H9 (cell line): ENCODE measurements around the gene CLEC16A. TPM values are rescaled to one million over a fixed set of nuclear protein-coding genes. Genes with fewer than 3 reads are reported as not detected.

Source experiments
- DNase-seq: peaks from one replicate; pipeline ENCODE4 v3.0.0-alpha.2; 2017
- H2AFZ ChIP-seq: one replicate; pipeline ENCODE4 v1.6.1; 2013; ENCODE audit warnings: mild to moderate bottlenecking, low read length, control low read depth, moderate library complexity
- H2AK5ac ChIP-seq: 2 replicates; pipeline ENCODE4 v1.6.1; 2013; ENCODE audit warnings: low read length, control low read depth, mixed read lengths; ENCODE audit not compliant: insufficient read length
- H2BK120ac ChIP-seq: one replicate; pipeline ENCODE4 v1.6.1; 2013; ENCODE audit warnings: low read depth, mild to moderate bottlenecking, low read length, control low read depth, inconsistent platforms; ENCODE audit not compliant: poor library complexity, severe bottlenecking
- H2BK12ac ChIP-seq: 2 replicates; pipeline ENCODE4 v1.6.1; 2013; ENCODE audit warnings: low read length, control low read depth, mixed read lengths, low read depth; ENCODE audit not compliant: insufficient read length
- H2BK15ac ChIP-seq: 2 replicates; pipeline ENCODE4 v1.6.1; 2013; ENCODE audit warnings: low read depth, low read length, control low read depth
- H2BK20ac ChIP-seq: one replicate; pipeline ENCODE4 v1.6.1; 2013; ENCODE audit warnings: low read depth, mild to moderate bottlenecking, low read length, control low read depth, inconsistent platforms; ENCODE audit not compliant: poor library complexity, severe bottlenecking
- H2BK5ac ChIP-seq: 2 replicates; pipeline ENCODE4 v1.6.1; 2013; ENCODE audit warnings: low read length, control low read depth, mixed read lengths; ENCODE audit not compliant: insufficient read length
- H3K14ac ChIP-seq: 2 replicates; pipeline ENCODE4 v1.6.1; 2013; ENCODE audit warnings: low read length, control low read depth; ENCODE audit not compliant: insufficient read depth
- H3K18ac ChIP-seq: 2 replicates; pipeline ENCODE4 v1.6.1; 2013; ENCODE audit warnings: low read depth, mild to moderate bottlenecking, mixed read lengths, low read length, control low read depth; ENCODE audit not compliant: insufficient read length
- H3K23ac ChIP-seq: 2 replicates; pipeline ENCODE4 v1.6.1; 2013; ENCODE audit warnings: low read length, control low read depth, mixed read lengths, low read depth; ENCODE audit not compliant: insufficient read length
- H3K23me2 ChIP-seq: 2 replicates; pipeline ENCODE4 v1.6.1; 2013; ENCODE audit warnings: low read depth, mild to moderate bottlenecking, mixed read lengths, low read length, control low read depth; ENCODE audit not compliant: insufficient read length, poor library complexity, severe bottlenecking
- H3K27ac ChIP-seq: 2 replicates; pipeline ENCODE4 v1.5.1; 2013; ENCODE audit warnings: low read length, control low read depth, mixed read lengths, low read depth; ENCODE audit not compliant: insufficient read length
- H3K27me3 ChIP-seq: 2 replicates; pipeline ENCODE4 v1.6.1; 2013; ENCODE audit warnings: low read length, control low read depth, inconsistent platforms; ENCODE audit not compliant: insufficient read depth
- H3K4ac ChIP-seq: 2 replicates; pipeline ENCODE4 v1.6.1; 2013; ENCODE audit warnings: low read depth, mild to moderate bottlenecking, control low read depth, inconsistent platforms, low read length, moderate library complexity
- H3K4me1 ChIP-seq: 2 replicates; pipeline ENCODE4 v1.6.1; 2013; ENCODE audit warnings: low read length, control low read depth, inconsistent platforms; ENCODE audit not compliant: insufficient read depth
- H3K4me2 ChIP-seq: 2 replicates; pipeline ENCODE4 v1.6.1; 2013; ENCODE audit warnings: low read length, control low read depth, mixed read lengths; ENCODE audit not compliant: insufficient read length, insufficient read depth
- H3K56ac ChIP-seq: 2 replicates; pipeline ENCODE4 v1.6.1; 2013; ENCODE audit warnings: low read depth, mild to moderate bottlenecking, mixed read lengths, low read length, control low read depth; ENCODE audit not compliant: insufficient read length
- H3K79me1 ChIP-seq: 2 replicates; pipeline ENCODE4 v1.6.1; 2013; ENCODE audit warnings: low read depth, mild to moderate bottlenecking, moderate library complexity, low read length, control low read depth, inconsistent platforms; ENCODE audit not compliant: insufficient read depth, poor library complexity, severe bottlenecking
- H3K79me2 ChIP-seq: 2 replicates; pipeline ENCODE4 v1.6.1; 2013; ENCODE audit warnings: low read length, control low read depth, inconsistent platforms; ENCODE audit not compliant: insufficient read depth
- H3K9ac ChIP-seq: 2 replicates; pipeline ENCODE4 v1.6.1; 2013; ENCODE audit warnings: low read length, control low read depth, mixed read lengths; ENCODE audit not compliant: insufficient read length; ENCODE audit errors: extremely low read depth
- H3K9me3 ChIP-seq: one replicate; pipeline ENCODE4 v1.6.1; 2013; ENCODE audit warnings: low read depth, low read length, inconsistent platforms; ENCODE audit not compliant: control insufficient read depth
- H3T11ph ChIP-seq: one replicate; pipeline ENCODE4 v1.6.1; 2013; ENCODE audit warnings: mild to moderate bottlenecking, low read length, control low read depth, inconsistent platforms
- H4K20me1 ChIP-seq: one replicate; pipeline ENCODE4 v1.6.1; 2013; ENCODE audit not compliant: control insufficient read depth, insufficient read length, insufficient read depth
- H4K5ac ChIP-seq: 2 replicates; pipeline ENCODE4 v1.6.1; 2013; ENCODE audit warnings: low read depth, mild to moderate bottlenecking, mixed read lengths, low read length, control low read depth; ENCODE audit not compliant: insufficient read length
- H4K8ac ChIP-seq: replicated peaks from 2 replicates; pipeline ENCODE4 v1.6.1; 2013; ENCODE audit warnings: low read length, control low read depth, mixed read lengths, low read depth; ENCODE audit not compliant: insufficient read length
- H4K91ac ChIP-seq: 2 replicates; pipeline ENCODE4 v1.6.1; 2013; ENCODE audit warnings: low read depth, mild to moderate bottlenecking, moderate library complexity, mixed read lengths, low read length, control low read depth; ENCODE audit not compliant: insufficient read length
- H3K27ac Mint-ChIP-seq, 3 experiments: 2 replicates in 2 of 3; 3 replicates in 1 of 3; pipeline ENCODE4 v1.8.0; 2020 to 2021; ENCODE audit warnings: mixed read lengths in 3 of 3, mild to moderate bottlenecking in 1 of 3, moderate library complexity in 1 of 3
- H3K27me3 Mint-ChIP-seq: 2 replicates; pipeline ENCODE4 v1.8.0; 2021; ENCODE audit warnings: low read depth, mild to moderate bottlenecking, moderate library complexity, mixed read lengths
- H3K36me3 Mint-ChIP-seq, 3 experiments: 2 replicates in 2 of 3; 3 replicates in 1 of 3; pipeline ENCODE4 v1.8.0; 2020 to 2021; ENCODE audit warnings: low read depth in 3 of 3, mixed read lengths in 3 of 3; ENCODE audit not compliant: insufficient read depth in 1 of 3
- H3K4me1 Mint-ChIP-seq, 2 experiments: 2 replicates each; pipeline ENCODE4 v1.8.0; 2020; ENCODE audit warnings: mixed read lengths in 2 of 2
- H3K4me3 Mint-ChIP-seq, 2 experiments: 2 replicates in 1 of 2; 3 replicates in 1 of 2; pipeline ENCODE4 v1.8.0; 2020 to 2021; ENCODE audit warnings: mild to moderate bottlenecking in 2 of 2, mixed read lengths in 2 of 2, moderate library complexity in 1 of 2
- H3K9me3 Mint-ChIP-seq, 2 experiments: 2 replicates in 1 of 2; 3 replicates in 1 of 2; pipeline ENCODE4 v1.8.0; 2020; ENCODE audit warnings: mild to moderate bottlenecking in 2 of 2, mixed read lengths in 2 of 2, moderate library complexity in 1 of 2
- CTCF ChIP-seq: fragments of 200-600 bp; sonication (generic); conservative IDR thresholded peaks from 3 replicates; pipeline ENCODE4 v1.8.0; 2021; ENCODE audit warnings: antibody characterized with exemption, mild to moderate bottlenecking
- WGBS: extraction: QIAGEN DNeasy Blood & Tissue Kit; methylation state at CpG from one replicate; pipeline ENCODE4 v1.1.7; 2013; ENCODE audit warnings: missing lambda C conversion rate, low lambda C conversion rate, mixed read lengths; ENCODE audit not compliant: insufficient read length; ENCODE audit errors: extremely low coverage; 5-methylcytosine and 5-hydroxymethylcytosine counted together
- total RNA-seq: library from RNA; stranded (reverse); gene quantifications from 2 replicates; pipeline ENCODE4 v1.2.1, GENCODE V29; 2021

Gene CLEC16A
- total RNA-seq, 1 experiment from 2014 or later, result 15.2 TPM

GRCh38 chr16:11007714-11008280 lies 63.4 kb downstream of the CLEC16A start:
- DNase-seq, result no peak
- no peak overlapping the region for H4K5ac ChIP-seq
- H4K20me1 ChIP-seq, result no peaks in the 10 kb centered on the region
- H3K9me3 Mint-ChIP-seq, result peaks cover 0 to 2% of the 10 kb centered on the region in 2 experiments; a peak in 2 of 5 replicates
- no peak overlapping the region for H3K4me2 ChIP-seq
- H4K8ac ChIP-seq, result no peak overlapping the region
- H2AK5ac ChIP-seq, result no peak overlapping the region
- H3K23me2 ChIP-seq, result no peaks in the 10 kb centered on the region
- H2AFZ ChIP-seq, result no peak overlapping the region
- H3K27ac ChIP-seq, result no peak overlapping the region
- H2BK12ac ChIP-seq, result no peak overlapping the region
- H2BK15ac ChIP-seq, result no peak overlapping the region
- H3K9me3 ChIP-seq, result no peaks in the 10 kb centered on the region
- H3K27ac Mint-ChIP-seq, result no peak overlapping the region
- H3K56ac ChIP-seq, result no peak overlapping the region
- no peak overlapping the region for H2BK20ac ChIP-seq
- TF ChIP-seq CTCF, result no peak
- no peaks in the 10 kb centered on the region for H3K79me2 ChIP-seq
- WGBS, result no CpG with 5 or more reads among the region's 7 CpGs
- H3K14ac ChIP-seq, result no peak overlapping the region
- no peak overlapping the region for H3K23ac ChIP-seq
- H3K27me3 ChIP-seq, result no peaks in the 10 kb centered on the region
- H3T11ph ChIP-seq, result no peak overlapping the region
- H3K27me3 Mint-ChIP-seq, result no peaks in the 10 kb centered on the region
- no peak overlapping the region for H3K4ac ChIP-seq
- H3K4me3 Mint-ChIP-seq, result no peak overlapping the region
- no peaks in the 10 kb centered on the region for H3K4me1 ChIP-seq
- no peak overlapping the region for H2BK120ac ChIP-seq
- no peak overlapping the region for H2BK5ac ChIP-seq
- H4K91ac ChIP-seq, result no peak overlapping the region
- H3K79me1 ChIP-seq, result no peaks in the 10 kb centered on the region
- H3K36me3 Mint-ChIP-seq, result peaks cover 3 to 14% (median 13%) of the 10 kb centered on the region in 3 experiments; a peak in 4 of 7 replicates
- no peak overlapping the region for H3K18ac ChIP-seq
- H3K4me1 Mint-ChIP-seq, result peaks cover 5 to 7% of the 10 kb centered on the region in 2 experiments
- H3K9ac ChIP-seq, result no peak overlapping the region
